HepG2 (cell line): ENCODE results near the gene SLC2A5. TPM values are rescaled to one million over a fixed set of nuclear protein-coding genes. Genes with fewer than 3 reads are reported as not detected.

Source experiments
- ATAC-seq: fragments of 200-7000 bp; cut with Tn5 transposase; 3 replicates; pipeline ENCODE4 v1.9.1; 2020; ENCODE audit warnings: mild to moderate bottlenecking, moderate library complexity
- BruUV-seq: library from RNA; stranded (reverse); fragments of 400-500 nt; replicated peaks from 2 replicates; lab custom pipeline; 2021; lab: Mats Ljungman, UMichigan
- CTCF ChIA-PET: fragments of 300-600 bp; formaldehyde crosslinking; extraction: SDS; loops from one replicate; lab custom pipeline; 2021; ENCODE audit warnings: low total read pairs, inconsistent platforms, low intra/inter-chr PET ratio; lab: Yijun Ruan, JAX
- POLR2A ChIA-PET: fragments of 350-600 bp; sonication (Branson Sonifier 250); formaldehyde crosslinking; loops from one replicate; lab custom pipeline; 2020; ENCODE audit warnings: antibody characterized with exemption, inconsistent platforms; lab: Yijun Ruan, JAX
- DNase-seq: peaks from one replicate; pipeline ENCODE4 v3.0.0-alpha.2; 2015; ENCODE audit warnings: low spot score
- FAIRE-seq: peaks from 3 replicates; lab custom pipeline; 2011; peaks lifted over from hg19 to GRCh38; lab: Jason Lieb, UNC
- H2AFZ ChIP-seq: one replicate; pipeline ENCODE4 v1.6.1; 2011; ENCODE audit warnings: low read length, inconsistent platforms
- H3K27ac ChIP-seq: fragments of 300-600 bp; 3 replicates; pipeline ENCODE4 v1.8.0; 2011; ENCODE audit warnings: mixed run types, mild to moderate bottlenecking, mixed read lengths, low read length, inconsistent platforms; ENCODE audit not compliant: insufficient read depth; ENCODE audit errors: extremely low read length
- H3K27me3 ChIP-seq, 2 experiments: fragments of 200-600 bp in 1 of 2; 2 replicates in 1 of 2; 3 replicates in 1 of 2; pipeline versions ENCODE4 v1.6.0 to v1.8.0; 2011; ENCODE audit warnings: low read length in 2 of 2, mild to moderate bottlenecking in 2 of 2, moderate library complexity in 2 of 2, inconsistent platforms in 1 of 2; ENCODE audit not compliant: insufficient read depth in 2 of 2, control insufficient read depth in 1 of 2
- H3K36me3 ChIP-seq, 2 experiments: fragments of 200-600 bp in 1 of 2; replicated peaks in 1 of 2; 2 replicates in 1 of 2; 3 replicates in 1 of 2; pipeline versions ENCODE4 v1.5.1 to v1.8.0; 2011; ENCODE audit warnings: low read length in 2 of 2, inconsistent platforms in 1 of 2; ENCODE audit not compliant: insufficient read depth in 2 of 2, control insufficient read depth in 1 of 2
- H3K4me1 ChIP-seq: 2 replicates; pipeline ENCODE4 v1.5.1; 2012; ENCODE audit warnings: low read length, inconsistent platforms; ENCODE audit not compliant: insufficient read depth
- H3K4me2 ChIP-seq: 2 replicates; pipeline ENCODE4 v1.6.0; 2011; ENCODE audit warnings: low read depth, low read length, inconsistent platforms
- H3K4me3 ChIP-seq, 3 experiments: fragments of 200-600 bp in 1 of 3; sonication (generic), shearing (Covaris generic) in 1 of 3; replicated peaks in 1 of 3; 2 replicates each; pipeline ENCODE4 v1.5.1; 2011 to 2016; ENCODE audit warnings: low read length in 3 of 3, inconsistent platforms in 2 of 3, low read depth in 2 of 3, mild to moderate bottlenecking in 2 of 3, control low read depth in 1 of 3, mixed read lengths in 1 of 3; ENCODE audit not compliant: insufficient read depth in 1 of 3
- H3K79me2 ChIP-seq: one replicate; pipeline ENCODE4 v1.6.1; 2011; ENCODE audit warnings: low read length, inconsistent platforms; ENCODE audit not compliant: insufficient read depth
- H3K9ac ChIP-seq: 2 replicates; pipeline ENCODE4 v1.6.0; 2011; ENCODE audit warnings: mild to moderate bottlenecking, low read depth, low read length, inconsistent platforms; ENCODE audit not compliant: insufficient read depth
- H3K9me3 ChIP-seq: 2 replicates; pipeline ENCODE4 v1.5.1; 2012; ENCODE audit warnings: mild to moderate bottlenecking, low read length
- H4K20me1 ChIP-seq: 2 replicates; pipeline ENCODE4 v1.6.0; 2011; ENCODE audit warnings: inconsistent platforms, mild to moderate bottlenecking, low read length, moderate library complexity; ENCODE audit not compliant: insufficient read depth
- CAMTA2 ChIP-seq: sonication (generic); formaldehyde crosslinking; IDR thresholded peaks from 2 replicates; pipeline ENCODE4 v1.4.0; 2020; ENCODE audit warnings: mild to moderate bottlenecking, missing genetic modification reagents, borderline replicate concordance
- E2F1 ChIP-seq: sonication (generic); formaldehyde crosslinking; IDR thresholded peaks from 2 replicates; pipeline ENCODE4 v1.5.0; 2020; ENCODE audit warnings: missing genetic modification reagents
- ELK4 ChIP-seq: sonication (generic); formaldehyde crosslinking; IDR thresholded peaks from 2 replicates; pipeline ENCODE4 v1.9.0; 2021; ENCODE audit warnings: missing genetic modification reagents, borderline replicate concordance
- ETV6 ChIP-seq: sonication (generic); formaldehyde crosslinking; conservative IDR thresholded peaks from 2 replicates; pipeline ENCODE4 v1.4.0; 2020; ENCODE audit warnings: missing genetic modification reagents
- HMG20B ChIP-seq: conservative IDR thresholded peaks from 2 replicates; pipeline ENCODE4 v1.6.1; 2016; ENCODE audit warnings: missing genetic modification reagents, missing compliant biosample characterization
- HNRNPL ChIP-seq: fragments of 200-400 bp; formaldehyde crosslinking; IDR thresholded peaks from 2 replicates; pipeline ENCODE4 v1.6.1; 2017; ENCODE audit warnings: mild to moderate bottlenecking, low read depth, low read length
- KLF12 ChIP-seq: sonication (generic); formaldehyde crosslinking; IDR thresholded peaks from 2 replicates; pipeline ENCODE4 v1.4.0; 2020; ENCODE audit warnings: missing genetic modification reagents, borderline replicate concordance
- KMT2A ChIP-seq: sonication (generic); formaldehyde crosslinking; IDR thresholded peaks from 2 replicates; pipeline ENCODE4 v1.4.0; 2020; ENCODE audit warnings: missing genetic modification reagents
- NAIF1 ChIP-seq: sonication (generic); formaldehyde crosslinking; IDR thresholded peaks from 2 replicates; pipeline ENCODE4 v1.5.0; 2020; ENCODE audit warnings: mild to moderate bottlenecking, missing genetic modification reagents, borderline replicate concordance
- NR3C1 ChIP-seq: sonication (generic); formaldehyde crosslinking; IDR thresholded peaks from 2 replicates; pipeline ENCODE4 v1.4.0; 2020; ENCODE audit warnings: missing genetic modification reagents
- ZBTB49 ChIP-seq: sonication (generic); formaldehyde crosslinking; IDR thresholded peaks from 2 replicates; pipeline ENCODE4 v1.4.0; 2020; ENCODE audit warnings: missing genetic modification reagents, borderline replicate concordance
- ZFYVE20 ChIP-seq: sonication (generic); formaldehyde crosslinking; IDR thresholded peaks from 2 replicates; pipeline ENCODE4 v1.8.0; 2023; ENCODE audit warnings: low read depth, mild to moderate bottlenecking, moderate library complexity, missing genetic modification reagents, borderline replicate concordance
- ZKSCAN8 ChIP-seq: IDR thresholded peaks from 2 replicates; pipeline ENCODE4 v1.6.1; 2016; ENCODE audit warnings: borderline replicate concordance, missing genetic modification reagents, missing compliant biosample characterization
- ZNF550 ChIP-seq: sonication (generic); formaldehyde crosslinking; IDR thresholded peaks from 2 replicates; pipeline ENCODE4 v1.4.0; 2020; ENCODE audit warnings: mild to moderate bottlenecking, missing genetic modification reagents, borderline replicate concordance
- ZNF7 ChIP-seq: IDR thresholded peaks from 2 replicates; pipeline ENCODE4 v1.6.1; 2016; ENCODE audit warnings: missing biosample characterization, missing genetic modification reagents
- ZNF720 ChIP-seq: sonication (generic); formaldehyde crosslinking; IDR thresholded peaks from 2 replicates; pipeline ENCODE4 v1.4.0; 2020; ENCODE audit warnings: missing genetic modification reagents
- WGBS: methylation state at CpG from one replicate; pipeline ENCODE4 v1.1.6; 2017; ENCODE audit warnings: low lambda C conversion rate; 5-methylcytosine and 5-hydroxymethylcytosine counted together
- in situ Hi-C: cut with HindIII; loops from 2 replicates; pipeline ENCODE4 v1.10.0; 2017; ENCODE audit warnings: low pct_unique_long_range_greater_than_20kb; ENCODE audit not compliant: extremely low pct_ligation_motif_present
- intact Hi-C: fragments of 100-400 bp; cut with micrococcal nuclease; formaldehyde crosslinking; loops from one replicate; pipeline ENCODE4 v1.10.0; 2022; ENCODE audit not compliant: unreplicated experiment
- polyA plus RNA-seq, 8 experiments: library from polyadenylated mRNA; depleted of rRNA in 3 of 8; stranded (reverse) in 7 of 8; unstranded in 1 of 8; fragments of >200 nt; fragmentation: Illumina TruSeq in 4 of 8; extraction: Trizol in 4 of 8; gene quantifications; 2 replicates each; pipeline versions ENCODE4 v1.2.1 to v1.2.3, GENCODE V29; 2011 to 2016; ENCODE audit warnings: low read depth in 4 of 8, missing spikeins in 1 of 8, mixed read lengths in 1 of 8; ENCODE audit not compliant: insufficient read depth in 1 of 8
- total RNA-seq, 5 experiments: library from RNA; depleted of rRNA; stranded (reverse); fragments of >200 nt; fragmentation: Illumina TruSeq; extraction: Trizol; gene quantifications; 2 replicates each; pipeline ENCODE4 v1.2.3, GENCODE V29; 2016; ENCODE audit warnings: low read depth in 1 of 5
- TF ChIP-seq, protein P1 (sequence below): IDR thresholded peaks from 2 replicates; pipeline ENCODE4 v1.6.1; 2016; ENCODE audit warnings: control low read depth

The SLC2A5 gene
- total and polyA plus RNA-seq, 2 of the 13 experiments (the other 11 are each of a cell fraction or from before 2014, with no cell fraction given): 0.04 to 0.54 TPM

- no peak for ATAC-seq
- no peak for TF ChIP-seq KMT2A (CRISPR knock-in tag)
- TF ChIP-seq, protein P1, sequence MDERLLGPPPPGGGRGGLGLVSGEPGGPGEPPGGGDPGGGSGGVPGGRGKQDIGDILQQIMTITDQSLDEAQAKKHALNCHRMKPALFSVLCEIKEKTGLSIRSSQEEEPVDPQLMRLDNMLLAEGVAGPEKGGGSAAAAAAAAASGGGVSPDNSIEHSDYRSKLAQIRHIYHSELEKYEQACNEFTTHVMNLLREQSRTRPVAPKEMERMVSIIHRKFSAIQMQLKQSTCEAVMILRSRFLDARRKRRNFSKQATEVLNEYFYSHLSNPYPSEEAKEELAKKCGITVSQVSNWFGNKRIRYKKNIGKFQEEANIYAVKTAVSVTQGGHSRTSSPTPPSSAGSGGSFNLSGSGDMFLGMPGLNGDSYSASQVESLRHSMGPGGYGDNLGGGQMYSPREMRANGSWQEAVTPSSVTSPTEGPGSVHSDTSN (CRISPR knock-in tag): no peak
- TF ChIP-seq NR3C1 (CRISPR knock-in tag): no peak
- TF ChIP-seq ZNF550: no peak
- TF ChIP-seq CAMTA2: no peak
- TF ChIP-seq ETV6: no peak
- no peak for TF ChIP-seq ELK4 (CRISPR knock-in tag)
- no peak for TF ChIP-seq HMG20B (CRISPR knock-in tag)
- no peak for TF ChIP-seq ZKSCAN8 (CRISPR knock-in tag)
- no peak for TF ChIP-seq ZNF720 (CRISPR knock-in tag)
- TF ChIP-seq ZBTB49: no peak
- no peak for TF ChIP-seq E2F1 (CRISPR knock-in tag)
- TF ChIP-seq ZFYVE20 (CRISPR knock-in tag): no peak
- no peak for TF ChIP-seq KLF12 (CRISPR knock-in tag)
- no peak for TF ChIP-seq HNRNPL
- TF ChIP-seq NAIF1: no peak
- no peak for TF ChIP-seq ZNF7 (CRISPR knock-in tag)
- TF ChIP-seq, all 625 proteins: peak for 0
- POLR2A ChIA-PET: no interaction called here
Observed at GRCh38 chr1:9086045-9086444, 16.6 kb upstream of the SLC2A5 start.

More at GRCh38 chr1:9086045-9086444, 16.6 kb upstream of the SLC2A5 start:
- 83% methylated on average over 5 of the region's 5 CpGs for WGBS
- DNase-seq (no peak), FAIRE-seq (no peak)
- Histone ChIP-seq H3K4me1 (no peaks in the 10 kb centered on the region), H3K36me3 (no peaks in the 10 kb centered on the region), H3K4me2 (no peak overlapping the region), H4K20me1 (no peaks in the 10 kb centered on the region), H2AFZ (no peak overlapping the region), H3K27me3 (peaks cover 1 to 38% of the 10 kb centered on the region in 2 experiments; a peak in 3 of 5 replicates), H3K4me3 (no peak overlapping the region), H3K79me2 (no peaks in the 10 kb centered on the region), H3K9me3 (no peaks in the 10 kb centered on the region), H3K27ac (no peak overlapping the region), H3K9ac (no peak overlapping the region)
- BruUV-seq: no TSS peak
- in situ Hi-C loops (no loop called here), intact Hi-C loops (no loop called here)
- CTCF ChIA-PET: no interaction called here
